WTC11 (cell line): Measurements from ENCODE around the gene CLDN6. TPM values are rescaled to one million over a fixed set of nuclear protein-coding genes. Genes with fewer than 3 reads are reported as not detected.

ENCODE experiments used
- ATAC-seq: fragments of 200-7000 bp; cut with Tn5 transposase; 2 replicates; pipeline ENCODE4 v1.10.0; 2021; ENCODE audit warnings: mild to moderate bottlenecking, moderate library complexity
- CTCF ChIA-PET: fragments of 300-600 bp; sonication (Branson Sonifier 250); formaldehyde crosslinking; loops from one replicate; lab custom pipeline; 2021; ENCODE audit warnings: antibody characterized with exemption; lab: Charles Lee
- POLR2A ChIA-PET: fragments of 350-600 bp; sonication (Branson Sonifier 250); formaldehyde crosslinking; loops from one replicate; lab custom pipeline; 2021; ENCODE audit warnings: antibody characterized with exemption; lab: Charles Lee
- DNase-seq: peaks from one replicate; pipeline ENCODE4 v3.0.0; 2021; ENCODE audit warnings: low spot score
- H3K27ac Mint-ChIP-seq: 2 replicates; pipeline ENCODE4 v1.8.0; 2021; ENCODE audit warnings: mixed read lengths
- H3K27me3 Mint-ChIP-seq: 2 replicates; pipeline ENCODE4 v1.8.0; 2021; ENCODE audit warnings: low read depth, mild to moderate bottlenecking, moderate library complexity, mixed read lengths
- H3K36me3 Mint-ChIP-seq: 2 replicates; pipeline ENCODE4 v1.8.0; 2021; ENCODE audit warnings: mixed read lengths
- H3K4me1 Mint-ChIP-seq: 2 replicates; pipeline ENCODE4 v1.8.0; 2022; ENCODE audit warnings: mixed read lengths
- H3K4me3 Mint-ChIP-seq: 2 replicates; pipeline ENCODE4 v1.8.0; 2021; ENCODE audit warnings: mild to moderate bottlenecking, moderate library complexity, mixed read lengths
- H3K9me3 Mint-ChIP-seq: 2 replicates; pipeline ENCODE4 v1.8.0; 2021; ENCODE audit warnings: mixed read lengths
- ATF1 ChIP-seq: sonication (generic); formaldehyde crosslinking; IDR thresholded peaks from 2 replicates; pipeline ENCODE4 v1.8.1; 2023; ENCODE audit warnings: mild to moderate bottlenecking, moderate library complexity, missing genetic modification reagents
- CREM ChIP-seq: sonication (generic); formaldehyde crosslinking; IDR thresholded peaks from 2 replicates; pipeline ENCODE4 v1.8.1; 2022; ENCODE audit warnings: mild to moderate bottlenecking, missing genetic modification reagents, moderate library complexity
- FOXK1 ChIP-seq: sonication (generic); formaldehyde crosslinking; IDR thresholded peaks from 2 replicates; pipeline ENCODE4 v1.8.0; 2022; ENCODE audit warnings: mild to moderate bottlenecking, moderate library complexity, missing genetic modification reagents
- FOXP1 ChIP-seq: sonication (generic); formaldehyde crosslinking; IDR thresholded peaks from 2 replicates; pipeline ENCODE4 v1.8.0; 2022; ENCODE audit warnings: missing genetic modification reagents, mild to moderate bottlenecking, moderate library complexity, borderline replicate concordance
- GTF2I ChIP-seq: fragments of 250-450 bp; sonication (Bioruptor Pico); conservative IDR thresholded peaks from 2 replicates; pipeline ENCODE4 v1.4.0; 2021; ENCODE audit warnings: mild to moderate bottlenecking
- IRF2 ChIP-seq: sonication (generic); formaldehyde crosslinking; IDR thresholded peaks from 2 replicates; pipeline ENCODE4 v1.8.0; 2022; ENCODE audit warnings: low read depth, missing genetic modification reagents, borderline replicate concordance
- MYBL2 ChIP-seq: sonication (generic); formaldehyde crosslinking; IDR thresholded peaks from 2 replicates; pipeline ENCODE4 v1.8.1; 2023; ENCODE audit warnings: mild to moderate bottlenecking, moderate library complexity, missing genetic modification reagents
- NFE2L1 ChIP-seq: sonication (generic); formaldehyde crosslinking; IDR thresholded peaks from 2 replicates; pipeline ENCODE4 v1.8.1; 2023; ENCODE audit warnings: missing genetic modification reagents
- NR2C2 ChIP-seq: sonication (generic); formaldehyde crosslinking; IDR thresholded peaks from 2 replicates; pipeline ENCODE4 v1.8.0; 2022; ENCODE audit warnings: mild to moderate bottlenecking, missing genetic modification reagents
- RELA ChIP-seq: sonication (generic); formaldehyde crosslinking; IDR thresholded peaks from 2 replicates; pipeline ENCODE4 v1.8.1; 2022; ENCODE audit warnings: missing genetic modification reagents, mild to moderate bottlenecking, borderline replicate concordance
- ZBTB21 ChIP-seq: sonication (generic); formaldehyde crosslinking; IDR thresholded peaks from 2 replicates; pipeline ENCODE4 v1.8.1; 2023; ENCODE audit warnings: mild to moderate bottlenecking, missing genetic modification reagents, borderline replicate concordance
- ZNF219 ChIP-seq: sonication (generic); formaldehyde crosslinking; IDR thresholded peaks from 2 replicates; pipeline ENCODE4 v1.8.0; 2023; ENCODE audit warnings: missing genetic modification reagents, mild to moderate bottlenecking, borderline replicate concordance
- ZNF232 ChIP-seq: sonication (generic); formaldehyde crosslinking; IDR thresholded peaks from 2 replicates; pipeline ENCODE4 v1.8.0; 2022; ENCODE audit warnings: mild to moderate bottlenecking, missing genetic modification reagents
- ZNF396 ChIP-seq: fragments of 250-450 bp; sonication (Bioruptor Pico); IDR thresholded peaks from 2 replicates; pipeline ENCODE4 v1.8.0; 2021; ENCODE audit warnings: mild to moderate bottlenecking, moderate library complexity, borderline replicate concordance
- total RNA-seq: library from RNA; stranded (reverse); gene quantifications from 3 replicates; pipeline ENCODE4 v1.2.3, GENCODE V29; 2021
- TF ChIP-seq, protein P1 (sequence below): sonication (generic); formaldehyde crosslinking; IDR thresholded peaks from 2 replicates; pipeline ENCODE4 v1.8.0; 2022; ENCODE audit warnings: missing genetic modification reagents
- TF ChIP-seq, protein P2 (sequence below): sonication (generic); formaldehyde crosslinking; IDR thresholded peaks from 2 replicates; pipeline ENCODE4 v1.8.1; 2023; ENCODE audit warnings: mild to moderate bottlenecking, missing genetic modification reagents, moderate library complexity
- TF ChIP-seq, protein P3 (sequence below): fragments of 250-450 bp; sonication (Bioruptor Pico); IDR thresholded peaks from 2 replicates; pipeline ENCODE4 v1.9.0; 2021; ENCODE audit warnings: mild to moderate bottlenecking
- TF ChIP-seq, protein P4 (sequence below): fragments of 250-450 bp; sonication (Bioruptor Pico); IDR thresholded peaks from 2 replicates; pipeline ENCODE4 v1.8.0; 2021; ENCODE audit warnings: mild to moderate bottlenecking

CLDN6 gene
- total RNA-seq, 1 experiment from 2014 or later, result 746 TPM

DNA sequence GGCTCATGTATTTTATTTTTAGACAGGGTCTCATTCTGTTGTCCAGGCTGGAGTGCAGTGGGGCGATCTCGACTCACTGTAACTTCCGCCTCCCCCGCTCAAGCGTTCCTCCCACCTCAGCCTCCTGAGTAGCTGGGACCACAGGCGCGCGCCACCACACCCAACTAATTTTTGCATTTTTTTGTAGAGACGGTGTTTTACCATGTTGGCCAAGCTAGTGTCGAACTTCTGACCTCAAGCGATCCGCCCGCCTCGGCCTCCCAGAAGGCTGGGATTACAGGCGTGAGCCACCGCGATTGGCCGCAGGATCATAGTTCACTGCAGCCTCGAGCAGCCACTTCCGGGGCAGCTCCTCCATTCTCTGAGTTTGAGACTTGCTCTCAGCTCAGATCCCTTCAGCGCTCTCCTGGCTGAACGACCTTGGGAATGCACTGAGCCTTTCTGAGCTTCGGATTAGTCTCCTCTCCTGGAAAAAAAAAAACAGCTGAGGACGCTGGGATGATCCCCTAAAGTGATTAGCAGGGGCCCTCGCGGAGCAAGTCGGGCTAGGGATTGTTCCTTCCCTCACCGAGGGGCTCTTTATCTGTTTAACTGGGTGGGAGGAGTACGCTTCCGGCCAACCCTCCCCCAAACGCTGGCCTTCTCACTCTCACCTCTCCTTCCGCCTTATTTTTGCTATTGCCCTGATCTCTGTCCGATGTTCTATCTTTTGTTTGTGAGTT lies 36.6 kb downstream of the CLDN6 start:
- Mint-ChIP-seq H3K4me3 (peak overlapping the region; percentile 79), H3K27ac (peak overlapping the region; percentile 91), H3K36me3 (no peaks in the 10 kb centered on the region), H3K4me1 (peaks cover 24% of the 10 kb centered on the region), H3K9me3 (no peaks in the 10 kb centered on the region), H3K27me3 (peaks cover 6% of the 10 kb centered on the region; the same call in 1 of the 2 replicates)
- DNase-seq, result no peak
- no peak for TF ChIP-seq FOXK1 (CRISPR knock-in tag)
- no peak for TF ChIP-seq ZNF219 (CRISPR knock-in tag)
- no peak for TF ChIP-seq ZNF232 (CRISPR knock-in tag)
- TF ChIP-seq IRF2, result no peak
- TF ChIP-seq FOXP1, result no peak
- no peak for TF ChIP-seq GTF2I (CRISPR knock-in tag)
- no peak for TF ChIP-seq ZBTB21 (CRISPR knock-in tag)
- no peak for TF ChIP-seq CREM (CRISPR knock-in tag)
- TF ChIP-seq NFE2L1, result no peak
- TF ChIP-seq, protein P1, sequence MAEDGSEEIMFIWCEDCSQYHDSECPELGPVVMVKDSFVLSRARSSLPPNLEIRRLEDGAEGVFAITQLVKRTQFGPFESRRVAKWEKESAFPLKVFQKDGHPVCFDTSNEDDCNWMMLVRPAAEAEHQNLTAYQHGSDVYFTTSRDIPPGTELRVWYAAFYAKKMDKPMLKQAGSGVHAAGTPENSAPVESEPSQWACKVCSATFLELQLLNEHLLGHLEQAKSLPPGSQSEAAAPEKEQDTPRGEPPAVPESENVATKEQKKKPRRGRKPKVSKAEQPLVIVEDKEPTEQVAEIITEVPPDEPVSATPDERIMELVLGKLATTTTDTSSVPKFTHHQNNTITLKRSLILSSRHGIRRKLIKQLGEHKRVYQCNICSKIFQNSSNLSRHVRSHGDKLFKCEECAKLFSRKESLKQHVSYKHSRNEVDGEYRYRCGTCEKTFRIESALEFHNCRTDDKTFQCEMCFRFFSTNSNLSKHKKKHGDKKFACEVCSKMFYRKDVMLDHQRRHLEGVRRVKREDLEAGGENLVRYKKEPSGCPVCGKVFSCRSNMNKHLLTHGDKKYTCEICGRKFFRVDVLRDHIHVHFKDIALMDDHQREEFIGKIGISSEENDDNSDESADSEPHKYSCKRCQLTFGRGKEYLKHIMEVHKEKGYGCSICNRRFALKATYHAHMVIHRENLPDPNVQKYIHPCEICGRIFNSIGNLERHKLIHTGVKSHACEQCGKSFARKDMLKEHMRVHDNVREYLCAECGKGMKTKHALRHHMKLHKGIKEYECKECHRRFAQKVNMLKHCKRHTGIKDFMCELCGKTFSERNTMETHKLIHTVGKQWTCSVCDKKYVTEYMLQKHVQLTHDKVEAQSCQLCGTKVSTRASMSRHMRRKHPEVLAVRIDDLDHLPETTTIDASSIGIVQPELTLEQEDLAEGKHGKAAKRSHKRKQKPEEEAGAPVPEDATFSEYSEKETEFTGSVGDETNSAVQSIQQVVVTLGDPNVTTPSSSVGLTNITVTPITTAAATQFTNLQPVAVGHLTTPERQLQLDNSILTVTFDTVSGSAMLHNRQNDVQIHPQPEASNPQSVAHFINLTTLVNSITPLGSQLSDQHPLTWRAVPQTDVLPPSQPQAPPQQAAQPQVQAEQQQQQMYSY (CRISPR knock-in tag), result no peak
- no peak for TF ChIP-seq ATF1 (CRISPR knock-in tag)
- TF ChIP-seq MYBL2 (CRISPR knock-in tag), result no peak
- TF ChIP-seq, protein P2, sequence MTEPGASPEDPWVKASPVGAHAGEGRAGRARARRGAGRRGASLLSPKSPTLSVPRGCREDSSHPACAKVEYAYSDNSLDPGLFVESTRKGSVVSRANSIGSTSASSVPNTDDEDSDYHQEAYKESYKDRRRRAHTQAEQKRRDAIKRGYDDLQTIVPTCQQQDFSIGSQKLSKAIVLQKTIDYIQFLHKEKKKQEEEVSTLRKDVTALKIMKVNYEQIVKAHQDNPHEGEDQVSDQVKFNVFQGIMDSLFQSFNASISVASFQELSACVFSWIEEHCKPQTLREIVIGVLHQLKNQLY, result no peak
- TF ChIP-seq, protein P3, sequence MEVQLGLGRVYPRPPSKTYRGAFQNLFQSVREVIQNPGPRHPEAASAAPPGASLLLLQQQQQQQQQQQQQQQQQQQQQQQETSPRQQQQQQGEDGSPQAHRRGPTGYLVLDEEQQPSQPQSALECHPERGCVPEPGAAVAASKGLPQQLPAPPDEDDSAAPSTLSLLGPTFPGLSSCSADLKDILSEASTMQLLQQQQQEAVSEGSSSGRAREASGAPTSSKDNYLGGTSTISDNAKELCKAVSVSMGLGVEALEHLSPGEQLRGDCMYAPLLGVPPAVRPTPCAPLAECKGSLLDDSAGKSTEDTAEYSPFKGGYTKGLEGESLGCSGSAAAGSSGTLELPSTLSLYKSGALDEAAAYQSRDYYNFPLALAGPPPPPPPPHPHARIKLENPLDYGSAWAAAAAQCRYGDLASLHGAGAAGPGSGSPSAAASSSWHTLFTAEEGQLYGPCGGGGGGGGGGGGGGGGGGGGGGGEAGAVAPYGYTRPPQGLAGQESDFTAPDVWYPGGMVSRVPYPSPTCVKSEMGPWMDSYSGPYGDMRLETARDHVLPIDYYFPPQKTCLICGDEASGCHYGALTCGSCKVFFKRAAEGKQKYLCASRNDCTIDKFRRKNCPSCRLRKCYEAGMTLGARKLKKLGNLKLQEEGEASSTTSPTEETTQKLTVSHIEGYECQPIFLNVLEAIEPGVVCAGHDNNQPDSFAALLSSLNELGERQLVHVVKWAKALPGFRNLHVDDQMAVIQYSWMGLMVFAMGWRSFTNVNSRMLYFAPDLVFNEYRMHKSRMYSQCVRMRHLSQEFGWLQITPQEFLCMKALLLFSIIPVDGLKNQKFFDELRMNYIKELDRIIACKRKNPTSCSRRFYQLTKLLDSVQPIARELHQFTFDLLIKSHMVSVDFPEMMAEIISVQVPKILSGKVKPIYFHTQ (CRISPR knock-in tag), result no peak
- TF ChIP-seq RELA (CRISPR knock-in tag), result no peak
- no peak for TF ChIP-seq ZNF396 (CRISPR knock-in tag)
- TF ChIP-seq, protein P4, sequence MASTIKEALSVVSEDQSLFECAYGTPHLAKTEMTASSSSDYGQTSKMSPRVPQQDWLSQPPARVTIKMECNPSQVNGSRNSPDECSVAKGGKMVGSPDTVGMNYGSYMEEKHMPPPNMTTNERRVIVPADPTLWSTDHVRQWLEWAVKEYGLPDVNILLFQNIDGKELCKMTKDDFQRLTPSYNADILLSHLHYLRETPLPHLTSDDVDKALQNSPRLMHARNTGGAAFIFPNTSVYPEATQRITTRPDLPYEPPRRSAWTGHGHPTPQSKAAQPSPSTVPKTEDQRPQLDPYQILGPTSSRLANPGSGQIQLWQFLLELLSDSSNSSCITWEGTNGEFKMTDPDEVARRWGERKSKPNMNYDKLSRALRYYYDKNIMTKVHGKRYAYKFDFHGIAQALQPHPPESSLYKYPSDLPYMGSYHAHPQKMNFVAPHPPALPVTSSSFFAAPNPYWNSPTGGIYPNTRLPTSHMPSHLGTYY (CRISPR knock-in tag), result no peak
- TF ChIP-seq NR2C2 (CRISPR knock-in tag), result no peak
- CTCF ChIA-PET, result interaction anchor here (0.5 to 3.9 kb wide), 17 partner anchors 9 to 618 kb away, joined by 3 to 46 read pairs (median 4); partner anchors contain the start of genes KREMEN2 and TNFRSF12A
- ATAC-seq, result peak; percentile 10
- POLR2A ChIA-PET, result interaction anchor here (0.7 to 2.8 kb wide), 8 partner anchors 9 to 46 kb away, joined by 3 to 11 read pairs (median 5); partner anchors contain the start of gene PAQR4
